SW480 (cell line): ENCODE data around the gene SPTB.
A peak's percentile ranks its signal among the peaks of the same experiment; 100 is the strongest.

Experiments used
- DNase-seq: peaks from one replicate; pipeline ENCODE4 v3.0.0-alpha.2; 2016; ENCODE audit warnings: low spot score

SPTB gene

DNA sequence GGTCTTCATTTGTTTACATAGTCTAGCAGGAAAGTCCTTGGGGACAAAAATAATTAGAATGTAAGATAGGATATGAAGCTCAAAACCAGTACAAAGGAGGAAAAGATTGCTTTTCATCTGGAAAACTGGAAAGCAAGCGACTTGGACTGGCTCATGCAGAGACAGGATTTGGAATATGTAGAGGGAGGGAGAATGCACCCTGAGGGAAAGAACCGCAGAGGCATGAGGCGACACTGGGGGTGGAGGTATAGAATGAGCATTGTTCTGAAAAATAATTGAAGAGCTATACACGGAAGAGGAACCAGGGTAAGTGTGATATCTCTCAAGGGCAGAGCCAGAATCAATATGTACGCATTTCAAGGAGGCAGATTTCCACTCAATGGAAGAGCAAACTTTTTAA lies 90.0 kb downstream of the SPTB start:
- DNase-seq: no peak

DNA sequence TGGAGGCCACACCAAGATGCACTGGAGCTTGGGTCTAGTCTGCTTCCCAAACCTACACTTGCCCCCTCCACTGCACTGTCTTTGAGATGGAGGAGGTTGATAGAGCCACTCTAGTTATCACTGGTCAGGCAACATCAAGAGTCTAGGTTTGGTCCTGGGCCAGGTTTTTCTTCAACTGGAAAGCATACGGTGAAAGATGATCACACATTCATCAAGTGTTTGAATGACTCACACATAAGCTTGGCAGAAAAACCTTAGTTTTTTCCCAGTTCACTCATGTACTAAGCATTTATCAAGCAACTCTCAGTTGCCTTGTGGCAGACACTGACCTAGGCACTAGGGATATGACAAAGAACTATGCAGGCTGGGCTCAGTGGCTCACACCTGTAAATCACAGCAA lies 91.0 kb downstream of the SPTB start:
- DNase-seq: no peak

DNA sequence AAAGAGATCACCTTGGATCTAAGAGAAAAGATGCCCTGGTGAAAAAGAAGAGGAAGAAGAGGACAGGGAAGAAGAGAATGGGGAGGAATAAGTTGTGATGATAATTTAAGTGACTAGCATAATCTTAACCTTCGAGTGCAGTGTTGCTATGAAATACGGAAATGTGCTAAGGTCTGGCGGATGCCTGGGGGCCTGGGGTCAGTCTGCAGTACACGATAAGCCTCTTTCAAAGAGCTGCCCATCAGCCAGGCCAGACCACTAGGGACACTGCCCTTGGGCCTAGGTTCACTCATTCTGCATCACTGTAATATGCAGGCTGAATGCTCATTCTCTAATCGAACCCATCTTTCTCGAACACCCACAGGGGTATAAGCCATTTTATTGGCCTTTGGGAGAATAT lies 92.1 kb downstream of the SPTB start:
- no peak for DNase-seq

DNA sequence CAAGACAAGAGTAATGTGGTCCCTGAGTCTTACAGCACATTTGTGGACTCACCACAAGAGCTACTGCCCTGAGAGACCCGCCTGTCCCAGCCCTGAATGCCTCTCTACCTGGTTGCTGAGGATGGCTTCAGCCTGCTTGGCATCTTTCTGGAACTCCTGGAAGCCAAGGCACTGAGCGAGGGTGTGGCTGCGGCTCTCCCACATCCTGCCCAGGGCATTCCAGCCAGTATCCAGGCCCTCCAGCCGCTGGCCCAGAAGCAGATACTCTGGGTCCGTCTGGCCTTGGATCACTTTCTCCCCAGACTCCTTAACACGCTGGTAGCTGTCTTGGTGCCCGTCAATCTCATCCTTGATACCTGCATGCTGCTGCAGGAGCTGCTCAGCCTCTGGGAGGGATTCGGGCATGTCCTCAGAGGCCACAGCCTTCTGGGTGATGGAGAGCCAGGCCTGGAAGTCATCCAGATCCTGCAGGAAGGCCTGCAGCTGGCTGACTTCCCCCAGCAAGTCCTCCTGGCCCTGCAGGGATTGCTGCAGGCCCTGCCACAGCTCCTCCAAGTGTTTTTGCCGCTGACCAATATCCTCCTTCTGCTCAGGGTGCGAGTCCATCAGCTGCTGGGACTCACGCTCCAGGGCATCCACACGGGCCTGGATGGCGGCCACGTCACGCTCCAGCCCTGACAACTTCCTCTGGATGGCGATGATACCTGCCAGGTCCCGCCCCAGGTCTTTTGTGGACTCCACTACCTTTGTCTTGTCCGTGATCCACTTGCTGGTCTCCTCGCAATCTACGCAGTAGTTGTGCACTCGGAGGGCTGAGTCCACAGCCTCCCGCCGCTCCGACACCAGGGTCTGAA lies 93.2 kb downstream of the SPTB start:
- DNase-seq: peak; percentile 42

DNA sequence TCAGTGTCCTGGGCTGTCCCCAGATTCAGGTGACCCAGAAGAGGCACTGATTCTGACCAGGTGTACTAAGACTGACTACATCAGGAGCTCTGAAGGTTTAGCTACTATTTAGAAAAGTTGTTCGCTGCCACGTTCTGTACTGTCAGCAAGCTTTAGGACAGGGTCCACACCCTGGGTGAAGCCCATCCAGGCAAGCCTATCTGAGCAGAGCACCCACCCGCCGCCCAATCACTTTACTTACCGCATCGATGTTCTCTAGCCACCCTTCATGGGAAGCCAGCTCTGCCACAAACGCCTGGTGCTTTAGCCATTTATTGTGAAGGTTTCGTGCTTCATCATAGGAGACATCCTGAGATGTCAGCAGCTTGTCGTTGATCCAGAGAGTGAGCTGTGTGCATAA lies 95.7 kb downstream of the SPTB start:
- DNase-seq: no peak

DNA sequence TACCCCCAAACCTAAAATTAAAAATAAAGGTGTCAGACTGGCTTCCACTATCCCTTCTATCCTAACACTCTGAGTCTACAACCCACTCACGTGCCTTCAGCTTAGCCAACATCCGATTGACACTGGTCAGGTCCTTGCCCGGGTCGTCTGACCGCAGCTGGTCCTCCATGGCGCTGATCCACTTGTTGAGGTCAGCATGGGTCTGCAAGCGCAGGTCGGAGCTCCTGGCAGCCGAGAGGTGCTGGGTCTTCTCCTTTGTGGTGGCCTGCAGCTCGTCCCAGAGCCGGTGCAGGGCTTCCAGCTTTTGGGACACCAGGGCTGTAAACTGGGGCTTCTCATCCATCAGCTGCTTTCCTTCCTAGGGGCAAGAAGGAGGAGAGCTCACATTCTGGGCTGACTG lies 97.5 kb downstream of the SPTB start:
- DNase-seq: no peak

DNA sequence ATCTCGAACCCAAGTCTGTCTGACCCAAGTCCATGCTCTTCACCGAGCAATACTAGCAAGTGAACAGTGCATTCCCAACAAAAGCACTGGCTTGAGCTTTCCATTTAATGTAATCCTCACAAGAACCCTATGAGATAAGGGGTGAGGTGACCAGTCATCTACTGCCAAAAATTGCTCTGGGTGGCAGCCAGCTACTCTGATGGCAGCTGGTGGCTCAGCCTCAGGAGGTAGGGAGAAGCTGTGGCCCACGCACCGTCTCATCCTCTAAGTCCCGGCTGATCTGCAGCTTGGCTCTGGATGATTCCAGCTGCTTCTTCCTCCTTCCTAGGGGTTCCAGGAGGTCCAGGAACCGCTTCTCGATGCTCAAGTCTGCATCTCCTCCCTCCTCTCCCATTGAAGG lies 100.2 kb downstream of the SPTB start:
- DNase-seq: no peak

DNA sequence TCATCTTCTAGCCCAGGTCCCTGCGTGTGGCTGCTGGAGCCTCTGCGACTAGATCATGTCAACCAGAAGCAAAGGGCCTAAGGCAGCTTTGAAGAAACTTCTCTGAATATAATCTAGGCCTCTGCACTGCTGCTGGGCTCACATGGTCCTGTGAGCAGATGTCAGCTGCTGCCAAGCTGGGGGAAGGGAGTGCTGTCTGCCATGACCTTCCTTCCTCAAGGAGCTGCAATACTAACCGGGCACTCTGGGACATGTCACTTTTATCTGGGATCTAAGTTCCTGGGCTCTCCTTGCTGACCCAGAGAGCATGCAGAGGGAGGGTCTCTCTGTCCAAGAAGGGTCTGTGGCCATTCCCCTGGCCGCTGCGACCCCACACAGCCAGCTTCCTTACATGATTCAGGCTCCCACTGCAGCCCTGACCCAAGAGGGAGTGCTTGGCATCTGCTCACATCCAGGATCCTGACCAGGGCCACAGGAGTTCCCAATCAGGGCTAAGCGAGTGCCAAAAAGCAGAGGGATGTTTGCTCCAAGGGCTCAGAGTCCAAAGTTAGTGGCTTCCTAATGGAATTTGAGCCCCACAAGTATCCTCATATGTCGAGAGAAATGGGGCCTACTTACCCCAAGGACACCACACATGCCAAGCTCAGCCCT lies 101.5 kb downstream of the SPTB start:
- DNase-seq: no peak

DNA sequence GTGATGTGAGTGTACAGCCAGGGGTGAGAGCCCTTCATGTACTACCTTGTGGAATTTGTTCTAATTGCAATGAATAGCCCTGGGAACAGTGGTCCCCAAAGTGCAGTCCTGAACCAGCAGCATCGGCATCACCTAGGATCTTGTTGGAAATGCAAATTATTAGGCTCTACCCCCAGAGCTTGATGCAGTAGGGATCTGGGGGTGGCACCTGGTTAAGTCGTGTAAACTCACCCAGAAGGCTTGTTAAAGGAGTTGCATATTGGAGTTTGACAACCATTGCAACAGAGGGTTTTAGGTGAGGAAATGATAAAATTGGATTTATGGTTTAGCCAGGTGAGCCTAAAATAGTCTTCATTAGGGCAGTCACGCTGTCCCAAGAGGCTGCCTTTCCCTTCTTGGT lies 102.2 kb downstream of the SPTB start:
- no peak for DNase-seq

DNA sequence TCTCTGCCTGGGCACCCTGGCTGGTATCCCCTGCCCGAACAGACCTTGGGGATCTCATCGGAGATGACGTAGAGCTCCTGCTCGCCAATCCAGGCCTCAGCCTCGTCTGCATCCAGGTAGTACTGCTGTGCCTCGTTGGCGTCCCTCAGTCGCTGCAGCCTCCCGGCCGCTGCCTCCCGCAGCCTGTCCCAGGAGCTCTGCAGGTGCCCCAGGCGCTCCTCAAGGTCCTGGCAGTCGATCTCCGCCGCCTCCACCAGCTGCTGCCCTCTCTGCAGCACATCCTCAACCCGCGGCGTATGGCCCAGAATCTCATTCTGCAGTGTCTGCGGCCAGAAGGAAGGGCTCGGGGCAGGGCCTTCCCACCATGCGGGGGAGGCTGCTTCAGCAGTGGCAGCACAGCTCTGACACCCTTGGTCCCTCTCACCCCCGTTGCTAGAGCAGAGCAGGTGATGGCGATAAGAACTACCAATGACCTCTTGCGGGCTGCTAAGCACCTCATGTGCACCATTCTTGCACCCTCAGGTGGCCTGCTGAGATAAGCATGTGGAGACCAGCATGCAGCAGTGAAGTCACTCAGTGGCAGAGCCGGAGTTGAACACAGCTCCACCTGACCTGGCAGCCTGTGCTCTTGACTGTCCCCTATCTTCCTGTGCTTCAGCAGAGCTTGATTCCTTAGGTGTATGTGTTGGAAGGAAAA lies 104.5 kb downstream of the SPTB start:
- no peak for DNase-seq

DNA sequence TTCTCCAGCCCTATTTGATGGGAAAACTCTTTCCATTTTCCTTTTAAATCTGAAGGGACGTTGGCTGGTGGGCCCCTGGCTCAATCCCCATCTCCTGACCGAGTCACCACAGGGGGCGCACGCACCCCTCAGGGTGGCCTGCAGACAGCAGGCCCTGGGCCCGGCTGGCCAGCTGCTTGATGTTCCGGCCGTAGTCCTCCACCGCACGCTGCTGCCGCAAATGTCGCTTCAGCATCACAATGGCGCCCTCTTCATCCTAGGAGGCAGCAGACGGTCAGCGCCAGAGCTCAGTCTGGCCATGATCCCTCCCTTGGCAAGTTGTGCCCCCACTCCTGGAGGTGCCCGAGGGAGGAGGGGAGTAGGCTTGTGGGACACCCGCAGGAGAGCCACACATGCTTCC lies 105.4 kb downstream of the SPTB start:
- DNase-seq: no peak

DNA sequence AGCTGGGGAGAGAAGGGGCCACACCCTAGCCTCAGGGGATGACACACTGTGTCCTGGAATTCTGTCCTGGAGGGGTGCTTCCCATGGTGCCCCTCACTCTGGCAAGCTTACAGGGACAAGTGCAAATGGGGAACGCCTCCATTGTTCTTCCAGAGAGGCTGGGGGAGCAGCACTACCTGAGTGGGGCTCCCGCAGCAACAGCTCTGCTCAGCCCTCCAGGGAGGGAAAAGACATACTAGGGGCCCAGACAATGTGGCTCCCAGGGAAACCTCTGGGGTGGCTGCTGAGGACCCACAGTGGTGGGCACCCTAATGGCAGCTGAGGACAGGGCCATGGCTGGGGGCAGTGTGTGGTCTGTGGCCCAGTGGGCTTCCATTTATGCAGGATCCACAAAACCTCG lies 106.1 kb downstream of the SPTB start:
- no peak for DNase-seq

DNA sequence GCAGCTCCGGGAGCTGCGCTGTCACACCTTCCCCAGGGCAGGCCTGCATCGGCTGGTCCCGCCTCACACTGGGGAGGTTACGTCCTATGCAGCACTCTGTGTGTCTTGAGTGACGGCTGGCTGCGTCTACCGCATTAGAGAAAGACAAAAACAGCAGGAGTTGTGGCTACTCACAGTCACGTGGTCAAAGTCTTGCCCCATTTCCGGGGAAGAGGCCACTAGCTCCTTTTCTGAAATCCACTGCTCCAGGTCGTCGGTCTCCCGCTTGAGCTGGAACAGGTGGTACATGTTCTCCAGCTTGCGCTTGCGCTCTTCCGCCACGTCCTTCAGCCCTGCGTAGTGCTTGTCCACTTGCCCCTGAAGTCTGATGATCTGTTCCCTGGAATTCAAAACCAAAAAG lies 106.7 kb downstream of the SPTB start:
- no peak for DNase-seq

DNA sequence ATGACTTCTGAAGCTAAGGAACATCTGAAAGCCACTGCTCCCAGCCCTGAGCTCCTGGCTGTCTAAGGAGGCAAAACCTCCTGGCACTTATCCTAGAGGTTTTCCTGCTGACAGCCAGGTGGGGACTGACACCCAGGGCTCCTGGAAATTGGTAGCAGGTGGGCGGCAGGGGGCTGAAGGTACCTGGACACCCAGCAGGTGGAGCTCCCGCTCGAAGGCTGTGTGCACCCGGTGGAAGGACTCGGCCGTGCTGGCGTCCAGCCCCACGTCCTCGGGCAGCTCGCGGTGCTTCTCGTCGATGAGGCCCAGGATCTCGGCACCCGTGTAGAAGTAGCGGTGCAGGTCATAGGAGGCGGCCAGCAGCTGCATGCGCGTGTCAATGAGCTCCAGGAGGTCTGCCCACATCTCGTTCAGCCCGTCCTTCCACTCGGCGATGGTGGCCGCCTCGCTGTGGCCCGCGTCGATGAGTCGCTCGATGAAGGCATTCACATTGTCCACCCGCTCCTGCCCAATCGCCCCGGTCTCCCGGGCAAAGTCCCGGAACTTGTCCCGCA lies 107.2 kb downstream of the SPTB start:
- DNase-seq: no peak

DNA sequence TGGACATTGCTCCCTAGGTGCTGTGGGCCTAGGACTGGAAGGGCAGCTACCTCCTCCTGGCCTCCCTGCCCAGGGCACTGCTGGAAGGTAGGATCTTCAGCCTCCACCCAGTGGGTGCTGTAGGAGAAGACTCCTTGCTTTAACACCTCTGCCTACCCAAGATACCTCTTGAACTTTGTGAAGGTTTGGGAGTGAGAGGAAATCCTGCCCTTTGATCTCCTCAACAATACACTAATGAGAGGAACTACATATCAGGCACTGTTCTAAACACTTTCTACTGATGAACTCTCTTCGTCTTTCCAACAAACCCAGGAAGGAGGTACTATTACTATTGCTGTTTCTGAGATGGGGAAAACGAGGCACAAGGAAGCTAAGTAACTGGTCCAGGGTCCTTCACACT lies 108.5 kb downstream of the SPTB start:
- DNase-seq: no peak

DNA sequence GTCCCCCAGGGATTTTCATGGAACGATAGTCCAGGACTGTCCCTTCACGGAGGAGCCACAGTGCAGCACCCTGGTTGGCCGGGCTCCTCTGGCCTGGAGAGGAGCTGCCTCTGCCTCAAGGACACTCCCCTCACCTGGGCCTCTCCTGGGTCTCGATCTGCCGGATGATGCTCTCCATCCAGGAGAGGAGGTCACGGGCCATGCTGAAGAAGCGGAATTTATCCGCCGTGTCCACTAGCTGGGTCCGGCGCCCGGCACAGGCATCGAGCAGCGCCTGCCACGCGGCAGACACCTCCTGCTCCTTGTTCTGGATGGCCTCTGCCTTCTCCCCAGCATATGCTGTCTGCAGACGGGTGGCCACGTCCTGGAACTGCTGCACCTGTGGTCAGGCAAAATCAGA lies 109.0 kb downstream of the SPTB start:
- DNase-seq: no peak

DNA sequence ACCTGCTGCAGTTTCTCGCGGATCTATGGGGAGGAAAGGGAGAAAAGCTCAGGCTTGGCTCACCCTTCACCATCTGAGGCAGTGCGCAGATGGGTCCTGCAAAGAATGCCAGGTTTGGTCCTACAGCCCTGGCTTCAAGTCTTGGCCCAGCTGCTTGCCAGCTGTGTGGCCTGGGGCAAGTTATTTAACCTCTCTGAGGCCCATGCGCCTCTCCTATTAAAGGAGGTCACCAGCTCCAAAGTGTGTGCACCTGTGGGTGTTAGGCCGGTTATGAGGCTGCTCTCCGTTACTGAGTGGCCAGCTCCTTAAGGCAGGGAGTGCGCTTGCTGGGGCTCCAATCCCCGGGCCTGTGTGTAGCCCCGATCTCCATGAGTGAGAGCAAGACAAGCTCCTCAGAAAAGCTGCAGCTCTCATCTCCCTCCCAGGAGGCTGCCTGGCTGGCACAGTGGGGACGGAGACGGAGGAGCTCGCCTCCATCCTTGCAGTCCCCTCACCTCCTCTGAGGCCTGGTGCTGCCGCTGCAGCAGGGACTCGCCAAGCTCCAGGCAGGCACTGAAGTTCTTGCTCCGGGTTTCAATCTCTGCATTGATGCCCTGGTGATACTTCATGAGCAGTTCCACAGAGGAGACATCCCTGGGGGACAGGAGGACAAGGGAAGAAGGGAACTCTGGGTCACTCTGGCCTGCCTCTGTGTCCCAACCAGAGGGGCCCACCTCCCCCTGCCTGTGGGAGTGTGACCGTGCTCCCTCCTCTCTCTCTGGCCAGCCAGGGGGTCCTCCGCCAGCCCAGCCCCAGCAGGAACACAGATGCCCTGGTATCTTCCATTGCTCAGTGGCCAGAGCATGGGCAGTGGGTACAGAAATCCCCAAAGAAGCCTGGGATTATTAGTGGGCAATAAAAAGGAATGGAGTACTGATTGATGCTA lies 110.3 kb downstream of the SPTB start:
- DNase-seq: no peak

DNA sequence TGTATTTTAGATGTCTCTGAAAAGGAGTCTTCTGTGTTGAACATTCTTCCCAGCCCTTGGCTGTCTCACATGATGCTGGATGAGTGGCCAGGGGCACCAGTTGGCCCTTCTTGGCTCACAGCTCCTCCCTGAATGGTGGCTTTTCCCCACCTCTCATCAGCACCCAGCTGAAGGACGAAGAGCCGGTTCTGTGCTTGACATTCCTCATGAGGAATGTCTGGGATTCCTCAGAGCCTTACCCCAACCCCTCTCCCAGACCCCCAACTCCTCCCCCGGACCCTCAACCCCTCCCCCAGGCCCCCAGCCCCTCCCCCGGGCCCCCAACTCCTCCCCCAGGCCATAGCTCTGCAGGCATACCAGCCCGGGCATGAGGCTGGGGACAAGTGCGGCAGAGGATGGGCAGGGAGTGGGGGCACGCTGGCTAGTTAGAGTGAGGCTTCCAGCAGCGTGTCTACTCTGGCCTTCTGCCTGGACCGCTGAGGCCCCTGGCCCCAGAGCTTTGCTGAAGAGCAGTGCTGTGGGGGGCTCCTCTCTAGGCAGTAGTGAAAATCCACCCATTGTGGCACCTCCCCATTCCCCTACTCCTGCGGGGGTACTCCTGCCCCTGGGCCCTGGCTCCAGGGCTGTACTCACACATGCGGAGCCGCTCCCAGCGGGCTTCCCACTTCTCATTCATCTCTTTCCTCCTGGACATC lies 111.2 kb downstream of the SPTB start:
- DNase-seq: no peak

DNA sequence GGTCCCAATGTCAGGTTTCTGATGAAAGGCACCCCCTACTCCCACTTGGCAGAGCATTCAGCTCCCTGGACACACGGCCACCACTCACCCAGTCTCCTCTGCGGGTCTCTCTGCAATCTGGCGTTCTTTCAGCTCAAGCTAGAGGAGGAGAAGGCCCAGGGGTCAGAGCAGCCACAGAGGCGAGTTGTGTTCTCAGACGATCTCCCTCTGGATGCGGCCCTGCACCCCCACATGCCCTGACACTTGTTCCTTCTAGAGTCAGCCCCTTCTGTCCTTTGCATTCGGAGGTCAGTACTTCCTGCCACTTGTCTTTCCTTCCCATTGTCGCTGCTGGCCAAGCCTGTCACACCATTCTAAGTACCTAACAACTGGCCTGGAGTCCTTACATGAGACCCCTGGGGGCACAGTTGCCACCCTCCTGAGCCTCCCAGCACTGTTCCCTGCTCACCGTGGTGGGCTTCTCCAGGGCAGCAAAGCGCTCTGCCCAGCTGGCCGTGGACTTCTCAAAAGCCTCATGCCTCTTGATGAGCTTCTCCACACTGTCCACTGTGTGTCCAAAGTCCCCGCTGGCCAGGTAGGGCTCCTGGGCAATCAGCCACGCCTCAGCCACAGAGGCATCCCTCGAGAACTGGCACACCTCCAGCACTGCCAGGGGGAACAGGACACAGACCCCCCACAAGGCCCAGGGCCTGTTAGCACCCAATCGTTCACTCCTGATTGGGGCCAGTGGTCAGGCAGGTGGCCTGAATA lies 112.3 kb downstream of the SPTB start:
- no peak for DNase-seq

DNA sequence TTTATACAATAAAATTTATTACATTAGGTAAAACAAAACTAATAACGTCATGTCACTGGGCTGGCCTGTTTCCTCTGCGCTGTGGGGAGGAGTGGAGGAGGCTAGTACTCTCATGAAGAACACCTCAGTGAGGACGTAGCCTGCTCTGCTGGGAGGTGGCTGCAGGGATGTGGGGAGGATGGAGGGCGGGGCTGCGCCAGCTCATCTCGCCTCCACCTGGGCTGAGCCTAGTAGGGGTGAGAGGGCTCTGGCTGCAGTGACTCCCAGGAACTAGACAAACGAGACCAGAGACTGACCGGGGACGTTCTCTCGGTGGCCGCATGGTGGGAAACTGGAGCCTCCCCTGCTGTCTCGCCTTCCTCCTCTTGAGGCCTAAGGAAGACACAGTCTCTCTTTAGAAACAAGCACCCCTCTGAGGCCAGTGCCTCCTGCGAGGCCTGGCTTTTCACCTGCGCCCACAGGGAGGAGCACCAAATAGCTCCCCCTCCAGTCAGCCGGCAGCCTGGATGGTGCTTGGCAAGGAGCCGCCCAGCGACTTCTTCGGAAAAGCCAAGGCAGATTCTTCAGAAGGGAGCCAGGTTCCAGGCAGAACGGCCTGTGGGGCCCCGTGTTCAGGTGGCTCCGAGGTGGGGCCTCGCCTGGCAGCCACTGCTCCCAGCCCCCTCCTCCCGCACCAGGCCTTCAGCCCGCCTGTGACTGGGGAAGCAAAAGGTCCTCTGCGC lies 113.1 kb downstream of the SPTB start:
- DNase-seq: peak; percentile 45
